Osteoblast (primary cell): ENCODE results near the gene TDRD7. TPM values are rescaled to one million over a fixed set of nuclear protein-coding genes. Genes with fewer than 3 reads are reported as not detected.

Experiments used
- DNase-seq: peaks from one replicate; pipeline ENCODE4 v3.0.0; 2011; ENCODE audit warnings: low spot score, mixed read lengths; ENCODE audit not compliant: insufficient read length; ENCODE audit errors: missing footprints
- H2AFZ ChIP-seq: 2 replicates; pipeline ENCODE4 v1.6.0; 2011; ENCODE audit warnings: mild to moderate bottlenecking, low read length
- H3K27ac ChIP-seq: 2 replicates; pipeline ENCODE4 v1.5.1; 2011; ENCODE audit warnings: mild to moderate bottlenecking, low read depth, low read length, moderate library complexity
- H3K27me3 ChIP-seq: 2 replicates; pipeline ENCODE4 v1.6.0; 2012; ENCODE audit warnings: mild to moderate bottlenecking, control low read depth, inconsistent platforms, low read length, moderate library complexity; ENCODE audit not compliant: insufficient read depth
- H3K36me3 ChIP-seq: 2 replicates; pipeline ENCODE4 v1.5.1; 2011; ENCODE audit warnings: mild to moderate bottlenecking, low read length, control low read depth, moderate library complexity; ENCODE audit not compliant: insufficient read depth
- H3K4me1 ChIP-seq: 2 replicates; pipeline ENCODE4 v1.5.1; 2011; ENCODE audit warnings: mild to moderate bottlenecking, low read length, control low read depth, moderate library complexity; ENCODE audit not compliant: insufficient read depth
- H3K4me2 ChIP-seq: 2 replicates; pipeline ENCODE4 v1.6.0; 2011; ENCODE audit warnings: mild to moderate bottlenecking, low read length; ENCODE audit not compliant: insufficient read depth
- H3K4me3 ChIP-seq: fragments of 200-600 bp; sonication (generic); 3 replicates; pipeline ENCODE4 v1.5.1; 2012; ENCODE audit warnings: mild to moderate bottlenecking, low read length, inconsistent platforms; ENCODE audit not compliant: insufficient read depth
- H3K79me2 ChIP-seq: 2 replicates; pipeline ENCODE4 v1.6.0; 2012; ENCODE audit warnings: mild to moderate bottlenecking, low read length, control low read depth, inconsistent platforms; ENCODE audit not compliant: insufficient read depth
- H3K9me3 ChIP-seq: 2 replicates; pipeline ENCODE4 v1.5.1; 2011; ENCODE audit warnings: low read depth, low read length, control low read depth
- H4K20me1 ChIP-seq: 2 replicates; pipeline ENCODE4 v1.6.0; 2012; ENCODE audit warnings: mild to moderate bottlenecking, low read length, control low read depth; ENCODE audit not compliant: insufficient read depth
- total RNA-seq: library from RNA; depleted of rRNA; stranded (reverse); fragments of >200 nt; gene quantifications from 2 replicates; pipeline ENCODE4 v1.2.3, GENCODE V29; 2012
- TF ChIP-seq, protein P1 (sequence below): IDR thresholded peaks from 2 replicates; pipeline ENCODE4 v1.5.1; 2011; ENCODE audit warnings: mild to moderate bottlenecking, low read depth, low read length, moderate library complexity; ENCODE audit errors: extremely low read depth

Gene TDRD7
- total RNA-seq, 1 donor = 8.0 TPM

DNA sequence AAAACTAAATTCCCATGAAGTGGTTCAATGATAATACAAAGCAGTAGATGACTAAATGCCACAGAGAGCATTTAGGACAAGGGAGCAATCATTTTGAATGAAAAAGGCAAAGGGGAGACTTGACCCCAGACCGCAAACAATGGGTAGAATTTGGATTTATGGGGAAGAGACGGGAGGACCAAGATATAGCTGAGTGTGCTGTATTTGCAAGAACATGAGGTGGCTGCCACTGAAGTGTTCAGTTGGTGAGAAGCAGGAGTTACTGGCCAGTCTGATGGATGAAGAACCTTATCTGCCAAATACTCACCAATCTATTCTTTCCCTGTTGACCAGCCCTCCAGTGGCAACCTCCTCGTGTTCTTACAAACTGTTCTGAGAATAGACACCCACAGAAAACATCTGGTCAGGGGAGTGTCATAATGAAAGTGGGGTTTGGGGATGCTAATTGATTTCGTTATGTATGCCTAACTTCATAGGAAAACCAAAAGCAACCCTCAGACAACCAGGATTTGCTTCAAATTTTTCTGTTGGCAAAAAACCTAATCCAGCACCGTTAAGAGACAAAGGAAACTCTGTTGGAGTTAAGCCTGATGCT is 19.8 kb downstream of the TDRD7 start:
- H3K27ac ChIP-seq = no peak overlapping the region
- no peaks in the 10 kb centered on the region for H3K9me3 ChIP-seq
- no peaks in the 10 kb centered on the region for H4K20me1 ChIP-seq
- TF ChIP-seq, protein P1, sequence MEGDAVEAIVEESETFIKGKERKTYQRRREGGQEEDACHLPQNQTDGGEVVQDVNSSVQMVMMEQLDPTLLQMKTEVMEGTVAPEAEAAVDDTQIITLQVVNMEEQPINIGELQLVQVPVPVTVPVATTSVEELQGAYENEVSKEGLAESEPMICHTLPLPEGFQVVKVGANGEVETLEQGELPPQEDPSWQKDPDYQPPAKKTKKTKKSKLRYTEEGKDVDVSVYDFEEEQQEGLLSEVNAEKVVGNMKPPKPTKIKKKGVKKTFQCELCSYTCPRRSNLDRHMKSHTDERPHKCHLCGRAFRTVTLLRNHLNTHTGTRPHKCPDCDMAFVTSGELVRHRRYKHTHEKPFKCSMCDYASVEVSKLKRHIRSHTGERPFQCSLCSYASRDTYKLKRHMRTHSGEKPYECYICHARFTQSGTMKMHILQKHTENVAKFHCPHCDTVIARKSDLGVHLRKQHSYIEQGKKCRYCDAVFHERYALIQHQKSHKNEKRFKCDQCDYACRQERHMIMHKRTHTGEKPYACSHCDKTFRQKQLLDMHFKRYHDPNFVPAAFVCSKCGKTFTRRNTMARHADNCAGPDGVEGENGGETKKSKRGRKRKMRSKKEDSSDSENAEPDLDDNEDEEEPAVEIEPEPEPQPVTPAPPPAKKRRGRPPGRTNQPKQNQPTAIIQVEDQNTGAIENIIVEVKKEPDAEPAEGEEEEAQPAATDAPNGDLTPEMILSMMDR = no peak
- no peak overlapping the region for H3K4me2 ChIP-seq
- DNase-seq = no peak
- H2AFZ ChIP-seq = no peak overlapping the region
- H3K79me2 ChIP-seq = no peaks in the 10 kb centered on the region
- H3K36me3 ChIP-seq = no peaks in the 10 kb centered on the region
- no peaks in the 10 kb centered on the region for H3K27me3 ChIP-seq
- H3K4me1 ChIP-seq = no peaks in the 10 kb centered on the region
- no peak overlapping the region for H3K4me3 ChIP-seq

DNA sequence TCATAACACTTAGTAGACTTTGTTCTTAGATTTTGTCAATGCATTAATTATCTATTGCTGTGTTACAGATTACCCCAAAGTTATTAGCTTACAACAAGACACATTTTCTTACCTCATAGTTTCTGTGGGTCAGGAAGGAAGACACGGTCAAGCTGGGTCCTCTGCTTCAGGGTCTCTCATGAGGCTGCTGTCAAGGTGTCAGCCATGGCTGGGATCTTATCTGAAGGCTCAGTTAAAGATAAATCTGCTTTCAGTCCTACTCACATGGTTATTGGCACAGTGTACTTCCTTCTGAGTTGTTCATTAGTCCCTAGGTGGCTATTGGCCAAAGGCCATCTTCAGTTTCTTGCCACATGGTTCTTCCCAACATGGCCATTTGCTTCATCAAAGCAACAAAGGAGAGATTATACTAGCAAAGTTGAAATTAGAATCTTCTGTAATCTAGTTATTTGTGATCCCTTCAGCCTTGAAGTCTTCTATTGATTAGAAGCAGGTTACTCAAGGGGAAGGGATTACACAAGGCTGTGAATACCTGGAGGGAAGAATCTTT is 25.2 kb downstream of the TDRD7 start:
- DNase-seq = no peak
- no peaks in the 10 kb centered on the region for H3K9me3 ChIP-seq
- H3K36me3 ChIP-seq = no peaks in the 10 kb centered on the region
- H3K4me1 ChIP-seq = no peaks in the 10 kb centered on the region
- no peaks in the 10 kb centered on the region for H3K79me2 ChIP-seq
- no peak overlapping the region for H2AFZ ChIP-seq
- no peaks in the 10 kb centered on the region for H4K20me1 ChIP-seq
- no peaks in the 10 kb centered on the region for H3K27me3 ChIP-seq
- no peak overlapping the region for H3K4me3 ChIP-seq
- TF ChIP-seq, protein P1 = no peak
- H3K27ac ChIP-seq = no peak overlapping the region
- H3K4me2 ChIP-seq = no peak overlapping the region

DNA sequence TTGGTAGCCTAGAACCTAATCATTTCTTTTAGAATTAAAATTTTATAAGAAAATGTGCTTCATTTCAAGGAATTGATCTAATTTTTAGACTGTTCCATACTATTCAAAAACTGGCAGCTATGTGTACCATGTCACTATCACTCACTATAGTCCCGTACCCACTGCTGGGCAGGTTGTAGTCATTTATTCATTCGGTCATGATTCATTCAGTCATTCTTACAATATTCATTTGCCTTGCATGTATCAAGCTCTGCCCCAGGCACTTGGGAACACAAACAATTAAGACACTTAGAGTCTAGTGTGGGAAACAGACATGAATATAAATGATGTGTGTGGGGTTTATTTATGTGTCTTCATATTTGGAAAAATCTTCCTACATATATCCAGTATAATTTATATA is 26.4 kb downstream of the TDRD7 start:
- Histone ChIP-seq H3K36me3 (no peaks in the 10 kb centered on the region), H2AFZ (no peak overlapping the region), H3K4me1 (no peaks in the 10 kb centered on the region), H3K27ac (no peak overlapping the region), H3K79me2 (no peaks in the 10 kb centered on the region), H3K4me3 (no peak overlapping the region), H3K4me2 (no peak overlapping the region), H4K20me1 (no peaks in the 10 kb centered on the region), H3K9me3 (no peaks in the 10 kb centered on the region), H3K27me3 (no peaks in the 10 kb centered on the region)
- TF ChIP-seq, protein P1 = no peak
- no peak for DNase-seq

DNA sequence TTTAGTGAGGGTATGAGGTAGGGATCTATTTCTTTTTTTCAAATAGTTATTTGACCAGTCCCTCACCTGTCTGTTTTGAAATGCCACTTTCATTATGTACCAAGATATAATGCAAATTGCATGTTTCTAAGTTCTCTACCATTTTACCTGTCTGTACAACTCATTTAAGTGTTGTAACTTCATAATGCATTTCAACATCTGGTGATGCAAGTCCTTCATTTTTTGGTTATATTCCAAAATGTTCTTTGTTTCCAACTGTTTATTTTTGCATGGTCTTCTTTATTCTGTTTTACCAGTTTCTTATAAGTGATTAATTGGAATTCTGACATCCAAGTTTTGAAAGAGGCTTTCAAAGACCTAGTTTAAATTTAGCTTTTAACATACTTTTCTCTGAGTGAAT is 26.8 kb downstream of the TDRD7 start:
- Histone ChIP-seq H3K9me3 (no peaks in the 10 kb centered on the region), H3K4me1 (no peaks in the 10 kb centered on the region), H3K36me3 (no peaks in the 10 kb centered on the region), H3K27ac (no peak overlapping the region), H3K79me2 (no peaks in the 10 kb centered on the region), H3K4me3 (no peak overlapping the region), H4K20me1 (no peaks in the 10 kb centered on the region), H2AFZ (no peak overlapping the region), H3K4me2 (no peak overlapping the region), H3K27me3 (no peaks in the 10 kb centered on the region)
- TF ChIP-seq, protein P1 = no peak
- DNase-seq = no peak
